AG09309 (cell line): ENCODE results near the gene MEX3A.

Experiments used
- DNase-seq: peaks from one replicate; pipeline ENCODE4 v3.0.0-alpha.2; 2010; ENCODE audit warnings: low read depth
- H3K4me3 ChIP-seq: 2 replicates; pipeline ENCODE4 v1.5.1; 2011; ENCODE audit warnings: mild to moderate bottlenecking, low read depth, low read length, moderate library complexity; ENCODE audit not compliant: control insufficient read depth
- TF ChIP-seq, protein P1 (sequence below): IDR thresholded peaks from 2 replicates; pipeline ENCODE4 v1.5.1; 2011; ENCODE audit warnings: mild to moderate bottlenecking, low read depth, low read length, inconsistent platforms; ENCODE audit not compliant: insufficient read depth, control insufficient read depth; ENCODE audit errors: missing control alignments

Gene MEX3A

GRCh38 chr1:156112276-156113137 lies 30.2 kb upstream of the MEX3A start:
- DNase-seq: no peak
- TF ChIP-seq, protein P1, sequence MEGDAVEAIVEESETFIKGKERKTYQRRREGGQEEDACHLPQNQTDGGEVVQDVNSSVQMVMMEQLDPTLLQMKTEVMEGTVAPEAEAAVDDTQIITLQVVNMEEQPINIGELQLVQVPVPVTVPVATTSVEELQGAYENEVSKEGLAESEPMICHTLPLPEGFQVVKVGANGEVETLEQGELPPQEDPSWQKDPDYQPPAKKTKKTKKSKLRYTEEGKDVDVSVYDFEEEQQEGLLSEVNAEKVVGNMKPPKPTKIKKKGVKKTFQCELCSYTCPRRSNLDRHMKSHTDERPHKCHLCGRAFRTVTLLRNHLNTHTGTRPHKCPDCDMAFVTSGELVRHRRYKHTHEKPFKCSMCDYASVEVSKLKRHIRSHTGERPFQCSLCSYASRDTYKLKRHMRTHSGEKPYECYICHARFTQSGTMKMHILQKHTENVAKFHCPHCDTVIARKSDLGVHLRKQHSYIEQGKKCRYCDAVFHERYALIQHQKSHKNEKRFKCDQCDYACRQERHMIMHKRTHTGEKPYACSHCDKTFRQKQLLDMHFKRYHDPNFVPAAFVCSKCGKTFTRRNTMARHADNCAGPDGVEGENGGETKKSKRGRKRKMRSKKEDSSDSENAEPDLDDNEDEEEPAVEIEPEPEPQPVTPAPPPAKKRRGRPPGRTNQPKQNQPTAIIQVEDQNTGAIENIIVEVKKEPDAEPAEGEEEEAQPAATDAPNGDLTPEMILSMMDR: no peak
- H3K4me3 ChIP-seq: no peak overlapping the region

GRCh38 chr1:156111355-156111962 lies 29.2 kb upstream of the MEX3A start:
- TF ChIP-seq, protein P1: no peak
- no peak for DNase-seq
- H3K4me3 ChIP-seq: no peak overlapping the region

DNA sequence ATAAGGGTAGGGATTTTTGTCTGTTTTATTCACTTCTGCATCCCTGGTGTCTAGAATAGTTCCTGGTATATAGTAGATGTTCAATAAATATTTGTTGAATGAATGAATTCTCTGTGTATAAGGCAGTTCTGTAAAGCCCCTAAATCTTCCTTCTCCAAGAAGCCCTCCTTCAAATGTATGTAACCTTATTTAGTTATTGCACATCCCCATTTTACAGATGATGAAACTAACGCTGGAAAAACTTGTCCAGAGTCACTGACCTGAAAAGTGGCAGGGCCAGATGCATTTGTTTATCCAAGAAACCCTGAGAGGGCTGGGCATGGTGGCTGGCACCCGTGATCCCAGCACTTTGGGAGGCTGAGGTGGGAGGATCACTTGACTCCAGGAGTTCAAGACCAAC lies 28.0 kb upstream of the MEX3A start:
- no peak for DNase-seq
- no peak overlapping the region for H3K4me3 ChIP-seq
- TF ChIP-seq, protein P1: no peak

DNA sequence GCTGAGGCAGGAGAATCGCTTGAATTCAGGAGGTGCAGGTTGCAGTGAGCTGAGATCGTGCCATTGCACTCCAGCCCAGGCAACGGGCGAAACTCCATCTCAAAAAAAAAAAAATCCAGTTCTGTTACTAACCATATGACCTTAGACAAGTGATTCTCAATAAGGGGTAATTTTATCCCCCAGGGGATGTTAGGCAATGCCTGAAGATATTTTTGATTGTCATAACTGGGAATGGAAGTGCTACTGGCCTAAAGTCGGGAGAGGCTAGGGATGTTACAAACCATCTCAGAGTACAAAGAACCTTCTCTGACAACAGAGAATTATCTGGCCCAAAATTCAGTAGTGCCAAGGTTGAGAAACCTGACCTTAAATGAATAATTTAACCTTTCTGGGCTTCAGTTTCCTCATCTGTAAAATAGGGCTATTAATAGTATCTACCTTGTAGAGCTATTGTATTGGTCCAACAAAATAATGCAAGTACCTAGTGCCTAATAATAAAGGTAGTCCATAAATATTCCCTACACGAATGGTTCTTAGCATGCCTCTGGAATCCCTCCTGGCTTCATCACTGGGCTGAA lies 26.5 kb upstream of the MEX3A start:
- DNase-seq: no peak
- TF ChIP-seq, protein P1: no peak
- no peak overlapping the region for H3K4me3 ChIP-seq

DNA sequence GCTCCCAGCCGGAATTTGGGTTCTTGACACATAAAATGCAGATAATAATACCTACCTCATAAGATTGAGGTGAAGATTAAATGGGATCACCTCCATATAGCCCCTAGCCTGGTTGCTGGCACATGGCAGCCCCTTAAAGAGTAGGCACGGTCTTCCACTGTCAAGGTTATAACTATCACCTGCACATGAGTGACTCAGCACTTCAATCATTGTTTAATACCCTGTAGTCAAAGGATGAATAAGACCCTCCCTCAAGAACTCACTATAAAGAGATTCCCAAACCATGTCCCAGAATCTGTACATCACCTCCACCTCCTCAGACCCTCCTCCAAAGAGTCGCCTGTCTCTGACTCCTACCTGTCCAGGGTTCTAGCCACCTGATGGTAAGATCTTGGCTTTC lies 25.8 kb upstream of the MEX3A start:
- DNase-seq: no peak
- no peak overlapping the region for H3K4me3 ChIP-seq
- TF ChIP-seq, protein P1: no peak

DNA sequence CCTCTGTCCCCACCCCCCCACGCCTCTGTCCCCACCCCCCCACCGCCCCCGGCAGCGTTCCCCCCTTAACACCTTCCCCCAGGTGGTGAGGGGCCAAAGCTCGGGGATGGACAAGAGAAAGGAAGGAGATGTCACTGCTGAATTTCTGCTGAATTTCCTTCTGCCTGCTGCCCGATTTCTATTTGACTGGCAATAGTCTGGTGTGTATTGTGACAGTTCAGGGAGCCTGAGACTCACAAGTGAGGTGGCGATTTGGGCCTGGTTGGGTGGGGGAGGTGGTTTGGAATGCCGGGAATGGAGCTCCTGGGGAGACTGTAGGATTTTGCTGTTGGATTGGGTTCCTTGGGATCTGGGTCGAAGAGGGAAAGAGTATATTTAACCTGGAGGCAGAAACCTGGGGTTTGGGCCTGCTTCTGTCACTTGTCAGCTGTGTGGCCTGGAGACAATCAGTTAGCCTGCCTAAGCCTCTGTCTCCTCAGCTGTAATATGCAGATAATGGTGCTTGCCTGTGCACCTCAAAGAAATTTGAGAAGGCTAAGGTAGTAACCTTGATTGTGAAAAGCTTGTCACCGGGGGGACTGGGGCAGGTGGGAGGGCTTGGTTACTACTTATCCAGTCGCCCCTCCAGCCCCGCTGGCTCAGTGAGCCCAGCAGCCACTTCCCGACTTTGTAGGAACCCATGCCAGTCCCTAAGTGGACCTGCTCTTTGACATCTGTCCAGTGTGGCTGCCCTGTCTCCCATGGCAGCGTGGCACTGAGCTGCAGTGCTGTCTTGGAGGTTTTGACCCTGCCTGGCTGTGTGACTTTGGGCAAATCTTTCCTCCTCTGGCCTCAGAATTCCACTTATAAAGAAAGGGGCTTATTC lies 24.6 kb upstream of the MEX3A start:
- DNase-seq: no peak

More for the DNA sequence above, 24.6 kb upstream of the MEX3A start:
- no peak overlapping the region; the same call in none of the 2 replicates for H3K4me3 ChIP-seq
- TF ChIP-seq, protein P1: no peak
